ENCODE data around the gene DAGLA.

GRCh38 chr11:61793083-61793828, 113.1 kb downstream of the DAGLA start:
- TF ChIP-seq POLR2A (IDR thresholded peaks at IDR 0.05) (no peak), CTCF (IDR thresholded peaks at IDR 0.05) (no peak)
